ENCODE data around the gene MKLN1. TPM values are rescaled to one million over a fixed set of nuclear protein-coding genes. Genes with fewer than 3 reads are reported as not detected.

Gene MKLN1
- polyA plus RNA-seq, 2 of the 4 experiments (the other 2 are of a cell fraction), result 39.6 to 84.5 TPM

GRCh38 chr7:131404226-131404911 lies 76.7 kb downstream of the MKLN1 start (continued):
- TF ChIP-seq EHF (CRISPR knock-in tag; IDR thresholded peaks at IDR 0.05) (no peak), POLR2A (IDR thresholded peaks at IDR 0.05; ENCODE audit: low read length) (no peak)

GRCh38 chr7:131409129-131409766 lies 81.6 kb downstream of the MKLN1 start:
- FAIRE-seq (no peak), DNase-seq (ENCODE audit: low read depth in 1 of 2, low spot score in 1 of 2) (no peak), ATAC-seq (no peak)
- H3K27ac ChIP-seq, result no peak overlapping the region
- TF ChIP-seq BHLHE40 (IDR thresholded peaks at IDR 0.05; ENCODE audit: low read depth, low read length) (no peak), ZFP36 (IDR thresholded peaks at IDR 0.05; ENCODE audit: borderline replicate concordance, partially characterized antibody) (no peak), CBX8 (IDR thresholded peaks at IDR 0.05) (no peak), EHF (CRISPR knock-in tag; IDR thresholded peaks at IDR 0.05) (no peak), CTCF (IDR thresholded peaks at IDR 0.05) (no peak)
- POLR2A ChIA-PET, result no interaction called here
- 94% methylated on average over 5 of the region's 5 CpGs for WGBS (ENCODE audit: missing lambda C conversion rate)
- peaks cover 18% of the 10 kb centered on the region; the same call in 1 of the 3 replicates for H3K4me1 ChIP-seq
- no peaks in the 10 kb centered on the region for H3K9me3 ChIP-seq
- CTCF ChIA-PET, result no interaction called here
- H3K4me2 ChIP-seq, result no peak overlapping the region
- no peak overlapping the region for H3K4me3 ChIP-seq

GRCh38 chr7:131412031-131412430 lies 84.4 kb downstream of the MKLN1 start:
- ChIA-PET CTCF (interaction anchor here (1.0 kb wide), 1 partner anchor 81 kb away, joined by 4 read pairs; no protein-coding TSS in a partner anchor), POLR2A (no interaction called here)
- DNase-seq (ENCODE audit: low read depth in 1 of 2, low spot score in 1 of 2) (no peak), ATAC-seq (no peak), FAIRE-seq (no peak)
- TF ChIP-seq HOXB5 (CRISPR knock-in tag; IDR thresholded peaks at IDR 0.05) (no peak), ESRRA (IDR thresholded peaks at IDR 0.05; ENCODE audit: borderline replicate concordance, low read length) (no peak), POLR2A (IDR thresholded peaks at IDR 0.05; ENCODE audit: low read length) (no peak), MYC (IDR thresholded peaks at IDR 0.05; ENCODE audit: borderline replicate concordance, low read length) (no peak), SMC3 (IDR thresholded peaks at IDR 0.05) (no peak), ZFP36 (IDR thresholded peaks at IDR 0.05; ENCODE audit: borderline replicate concordance, partially characterized antibody) (no peak), ZSCAN20 (CRISPR knock-in tag; IDR thresholded peaks at IDR 0.05) (no peak), TP53 (CRISPR knock-in tag; IDR thresholded peaks at IDR 0.05) (no peak), NR3C1 (IDR thresholded peaks at IDR 0.05) (no peak)
- peaks cover 13% of the 10 kb centered on the region; the same call in 1 of the 3 replicates for H3K4me1 ChIP-seq
- H3K27ac ChIP-seq, result no peak overlapping the region
- WGBS (ENCODE audit: missing lambda C conversion rate), result 87% methylated on average over 3 of the region's 3 CpGs
- H3K4me2 ChIP-seq, result no peak overlapping the region
- H3K9me3 ChIP-seq, result no peaks in the 10 kb centered on the region
- H3K4me3 ChIP-seq, result no peak overlapping the region

GRCh38 chr7:131413711-131414110 lies 86.0 kb downstream of the MKLN1 start:
- Histone ChIP-seq H3K4me2 (no peak overlapping the region), H3K4me1 (peaks cover 15% of the 10 kb centered on the region), H3K4me3 (no peak overlapping the region), H3K27ac (no peak overlapping the region), H3K9me3 (no peaks in the 10 kb centered on the region)
- WGBS (ENCODE audit: missing lambda C conversion rate), result 88% methylated on average over 4 of the region's 4 CpGs
- ChIA-PET POLR2A (no interaction called here), CTCF (no interaction called here)
- TF ChIP-seq HOXB5 (CRISPR knock-in tag; IDR thresholded peaks at IDR 0.05), result no peak
- TF ChIP-seq GATA3 (IDR thresholded peaks at IDR 0.05; ENCODE audit: borderline replicate concordance), result no peak
- TF ChIP-seq HMGXB4 (CRISPR knock-in tag; IDR thresholded peaks at IDR 0.05; ENCODE audit: borderline replicate concordance), result no peak
- TF ChIP-seq FOXS1 (CRISPR knock-in tag; IDR thresholded peaks at IDR 0.05), result no peak
- TF ChIP-seq ESRRA (IDR thresholded peaks at IDR 0.05; ENCODE audit: borderline replicate concordance, low read length), result no peak
- no peak for TF ChIP-seq NFE2L2 (conservative IDR thresholded peaks at IDR 0.05; ENCODE audit: low read length)
- TF ChIP-seq RFX5 (IDR thresholded peaks at IDR 0.05), result no peak
- no peak for TF ChIP-seq ZSCAN20 (CRISPR knock-in tag; IDR thresholded peaks at IDR 0.05)
- no peak for TF ChIP-seq JUN (IDR thresholded peaks at IDR 0.05)
- no peak for TF ChIP-seq CEBPB (IDR thresholded peaks at IDR 0.05)
- TF ChIP-seq HDAC2 (IDR thresholded peaks at IDR 0.05), result no peak
- no peak for TF ChIP-seq HOXA7 (CRISPR knock-in tag; IDR thresholded peaks at IDR 0.05)
- no peak for TF ChIP-seq REST (IDR thresholded peaks at IDR 0.05)
- TF ChIP-seq ZFP36 (IDR thresholded peaks at IDR 0.05; ENCODE audit: borderline replicate concordance, partially characterized antibody), result no peak
- no peak for TF ChIP-seq TFCP2L1 (CRISPR knock-in tag; IDR thresholded peaks at IDR 0.05)
- TF ChIP-seq SREBF2 (IDR thresholded peaks at IDR 0.05), result no peak
- FAIRE-seq (no peak), DNase-seq (ENCODE audit: low read depth in 1 of 2, low spot score in 1 of 2) (no peak), ATAC-seq (no peak)
